ENCODE data around the gene PREP.

Gene PREP

DNA sequence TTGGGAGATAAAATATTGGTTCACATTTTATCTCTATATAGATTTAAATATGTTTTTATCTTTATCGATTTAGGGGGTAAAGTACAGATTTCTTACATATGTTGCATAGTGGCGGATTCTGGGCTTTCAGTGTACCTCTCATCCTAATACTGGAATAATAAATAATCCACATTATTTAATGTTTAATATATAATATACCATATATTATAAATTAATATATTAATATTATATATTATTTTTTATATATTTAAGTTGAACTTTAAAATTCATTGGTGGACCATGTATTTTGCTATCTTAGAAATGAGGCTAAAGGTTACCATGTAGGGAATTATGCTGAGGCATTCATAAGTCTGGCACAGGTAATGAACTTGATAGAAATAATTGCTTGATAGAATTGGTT lies 133.5 kb downstream of the PREP start:
- TF ChIP-seq, protein P1, sequence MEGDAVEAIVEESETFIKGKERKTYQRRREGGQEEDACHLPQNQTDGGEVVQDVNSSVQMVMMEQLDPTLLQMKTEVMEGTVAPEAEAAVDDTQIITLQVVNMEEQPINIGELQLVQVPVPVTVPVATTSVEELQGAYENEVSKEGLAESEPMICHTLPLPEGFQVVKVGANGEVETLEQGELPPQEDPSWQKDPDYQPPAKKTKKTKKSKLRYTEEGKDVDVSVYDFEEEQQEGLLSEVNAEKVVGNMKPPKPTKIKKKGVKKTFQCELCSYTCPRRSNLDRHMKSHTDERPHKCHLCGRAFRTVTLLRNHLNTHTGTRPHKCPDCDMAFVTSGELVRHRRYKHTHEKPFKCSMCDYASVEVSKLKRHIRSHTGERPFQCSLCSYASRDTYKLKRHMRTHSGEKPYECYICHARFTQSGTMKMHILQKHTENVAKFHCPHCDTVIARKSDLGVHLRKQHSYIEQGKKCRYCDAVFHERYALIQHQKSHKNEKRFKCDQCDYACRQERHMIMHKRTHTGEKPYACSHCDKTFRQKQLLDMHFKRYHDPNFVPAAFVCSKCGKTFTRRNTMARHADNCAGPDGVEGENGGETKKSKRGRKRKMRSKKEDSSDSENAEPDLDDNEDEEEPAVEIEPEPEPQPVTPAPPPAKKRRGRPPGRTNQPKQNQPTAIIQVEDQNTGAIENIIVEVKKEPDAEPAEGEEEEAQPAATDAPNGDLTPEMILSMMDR (IDR thresholded peaks at IDR 0.05; ENCODE audit: insufficient read depth, low read length, poor library complexity, severe bottlenecking) = no peak

DNA sequence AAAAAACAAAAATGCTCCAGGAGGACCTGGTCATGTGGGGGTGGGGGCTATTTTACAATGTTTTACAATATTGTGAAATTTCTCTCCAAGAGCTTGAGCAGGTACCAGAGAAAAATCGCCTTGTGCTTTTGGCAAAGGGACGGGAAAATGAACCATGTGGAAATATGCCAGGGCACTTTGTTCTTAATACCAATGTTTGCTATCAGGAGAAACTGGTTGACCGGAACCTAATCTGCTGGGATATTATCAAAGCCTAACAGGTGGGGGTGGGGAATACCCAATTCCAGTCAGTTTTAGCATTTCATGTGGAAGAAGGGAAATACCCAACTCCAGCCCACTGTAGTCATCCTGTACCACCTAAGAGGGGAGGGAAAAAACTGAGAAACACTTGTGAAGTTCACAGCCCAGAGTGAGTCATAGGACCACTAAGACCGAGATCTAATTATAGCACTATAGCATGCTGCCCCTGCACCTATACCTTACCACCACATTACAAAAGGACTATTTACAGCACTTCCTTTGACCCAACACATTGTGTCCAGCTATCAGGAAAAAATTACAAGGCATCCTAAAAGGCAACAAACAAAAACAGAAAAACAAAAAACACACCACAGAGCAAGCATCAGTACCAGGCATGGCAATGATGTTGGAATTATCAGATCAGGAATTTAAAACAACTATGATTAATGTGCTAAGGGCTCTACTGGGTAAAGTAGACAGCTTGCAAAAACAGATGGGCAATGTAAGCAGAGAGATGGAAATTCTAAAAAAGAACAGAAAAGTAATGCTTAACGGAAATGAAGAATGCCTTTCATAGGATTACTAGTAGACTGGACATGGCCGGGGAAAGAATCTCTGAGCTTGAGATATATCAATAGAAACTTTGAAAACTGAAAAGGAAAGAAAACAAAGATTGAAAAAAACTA lies 138.9 kb downstream of the PREP start:
- Histone ChIP-seq H3K27me3 (replicated peaks; ENCODE audit: control insufficient read depth, insufficient read depth, low read length) (no peaks in the 10 kb centered on the region), H3K4me3 (replicated peaks; ENCODE audit: low read depth, low read length) (no peak overlapping the region), H3K36me3 (ENCODE audit: control insufficient read depth, insufficient read depth, low read length) (no peaks in the 10 kb centered on the region)
- DNase-seq (ENCODE audit: extremely low read depth, insufficient read length) = no peak
- TF ChIP-seq, protein P1 (IDR thresholded peaks at IDR 0.05; ENCODE audit: insufficient read depth, low read length, poor library complexity, severe bottlenecking) = no peak

More for the DNA sequence above, 133.5 kb downstream of the PREP start:
- no peak for DNase-seq (ENCODE audit: extremely low read depth, insufficient read length)
- Histone ChIP-seq H3K36me3 (ENCODE audit: control insufficient read depth, insufficient read depth, low read length) (no peaks in the 10 kb centered on the region), H3K4me3 (replicated peaks; ENCODE audit: low read depth, low read length) (no peak overlapping the region), H3K27me3 (replicated peaks; ENCODE audit: control insufficient read depth, insufficient read depth, low read length) (no peaks in the 10 kb centered on the region)

DNA sequence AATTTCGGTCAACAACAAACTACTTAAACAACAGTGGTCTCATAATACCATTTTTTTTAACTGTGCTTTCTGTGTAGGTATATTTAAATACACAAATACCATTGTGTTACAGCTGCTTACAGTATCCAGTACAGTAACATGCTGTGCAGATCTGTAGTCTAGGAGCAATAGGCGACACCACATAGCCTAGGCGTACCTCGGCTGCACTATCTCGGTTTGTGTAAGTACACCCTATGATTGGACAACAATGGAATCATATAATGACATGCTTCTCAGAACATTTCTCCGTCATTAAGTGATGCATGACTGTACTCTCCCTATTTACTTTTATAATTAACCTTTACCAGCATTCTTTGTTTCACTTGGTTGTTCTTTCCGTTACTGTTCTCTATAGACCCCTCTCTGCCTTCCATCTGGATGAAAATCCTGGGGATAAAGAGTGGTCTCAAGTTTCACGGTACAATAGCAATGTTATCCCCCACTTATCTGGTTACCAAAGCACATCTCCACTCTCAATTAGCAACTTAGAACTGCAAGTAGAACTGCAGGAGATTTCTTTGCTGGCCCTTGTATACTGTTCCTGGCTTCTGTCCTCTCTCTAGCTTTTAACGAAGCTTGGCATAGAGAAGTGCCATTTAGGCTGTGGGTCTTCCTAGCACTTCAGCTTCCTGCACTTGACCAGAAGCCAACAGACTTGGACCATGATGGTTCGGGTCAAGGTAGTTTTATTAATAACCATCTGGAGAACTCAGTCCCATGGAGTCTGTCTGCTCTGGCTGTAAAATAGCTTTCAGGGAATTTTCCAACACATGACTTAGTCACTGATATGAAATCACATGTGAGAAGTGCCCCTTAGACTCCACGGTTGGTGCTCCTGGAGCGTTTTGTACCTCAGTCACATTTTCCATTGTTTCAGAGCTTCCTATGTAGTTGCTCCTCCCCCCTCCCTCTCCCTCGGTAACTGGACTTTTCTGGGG lies 142.7 kb downstream of the PREP start:
- Histone ChIP-seq H3K36me3 (ENCODE audit: control insufficient read depth, insufficient read depth, low read length) (no peaks in the 10 kb centered on the region), H3K4me3 (replicated peaks; ENCODE audit: low read depth, low read length) (no peak overlapping the region), H3K27me3 (replicated peaks; ENCODE audit: control insufficient read depth, insufficient read depth, low read length) (no peaks in the 10 kb centered on the region)
- TF ChIP-seq, protein P1 (IDR thresholded peaks at IDR 0.05; ENCODE audit: insufficient read depth, low read length, poor library complexity, severe bottlenecking) = no peak
- no peak for DNase-seq (ENCODE audit: extremely low read depth, insufficient read length)

DNA sequence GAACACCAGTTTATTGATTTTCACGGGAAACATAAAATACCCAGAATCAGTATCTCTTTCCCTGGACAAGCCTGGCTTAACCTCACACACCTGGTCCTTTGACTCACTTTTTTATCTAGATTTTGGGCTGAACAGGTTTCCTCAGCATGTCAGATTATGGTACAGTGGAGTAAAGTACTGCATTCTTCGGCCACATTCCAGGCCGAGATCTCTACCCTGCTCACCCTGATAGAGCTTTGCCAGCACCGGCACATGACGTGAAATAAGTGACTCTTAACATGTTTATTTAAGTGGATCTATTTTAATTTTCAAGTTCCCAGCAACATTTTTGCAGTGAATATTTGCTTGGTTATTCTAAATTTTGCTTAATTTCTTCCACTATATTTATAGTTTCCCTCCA lies 144.1 kb downstream of the PREP start:
- DNase-seq (ENCODE audit: extremely low read depth, insufficient read length) = no peak

DNA sequence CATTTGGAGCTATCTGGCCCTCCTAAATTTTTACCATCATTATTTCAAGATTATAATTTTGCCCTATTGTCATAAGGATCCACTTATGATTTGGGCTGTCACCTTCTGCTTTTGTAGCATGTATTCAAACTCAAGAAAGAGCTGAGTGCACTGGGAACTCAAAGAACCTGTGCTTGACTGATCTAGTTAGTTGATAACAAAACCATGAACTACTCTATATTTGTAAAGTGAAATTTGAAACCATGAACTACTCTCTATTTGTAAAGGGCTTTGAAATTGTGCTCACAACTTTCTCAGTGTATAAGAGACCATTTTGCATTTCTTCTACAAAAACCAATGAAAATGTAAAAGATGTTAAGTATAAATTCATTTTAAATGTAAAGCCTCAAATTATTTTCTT lies 145.5 kb downstream of the PREP start:
- Histone ChIP-seq H3K4me3 (replicated peaks; ENCODE audit: low read depth, low read length) (no peak overlapping the region), H3K36me3 (ENCODE audit: control insufficient read depth, insufficient read depth, low read length) (no peaks in the 10 kb centered on the region), H3K27me3 (replicated peaks; ENCODE audit: control insufficient read depth, insufficient read depth, low read length) (no peaks in the 10 kb centered on the region)
- DNase-seq (ENCODE audit: extremely low read depth, insufficient read length) = no peak
- TF ChIP-seq, protein P1 (IDR thresholded peaks at IDR 0.05; ENCODE audit: insufficient read depth, low read length, poor library complexity, severe bottlenecking) = no peak

More for the DNA sequence above, 144.1 kb downstream of the PREP start:
- H3K36me3 ChIP-seq (ENCODE audit: control insufficient read depth, insufficient read depth, low read length) = no peaks in the 10 kb centered on the region
- TF ChIP-seq, protein P1 (IDR thresholded peaks at IDR 0.05; ENCODE audit: insufficient read depth, low read length, poor library complexity, severe bottlenecking) = no peak
- H3K27me3 ChIP-seq (replicated peaks; ENCODE audit: control insufficient read depth, insufficient read depth, low read length) = no peaks in the 10 kb centered on the region
- H3K4me3 ChIP-seq (replicated peaks; ENCODE audit: low read depth, low read length) = no peak overlapping the region
